Suprapubic skin (tissue), 4 donors: ENCODE results near the gene HACE1.

Experiments
- CTCF ChIP-seq, 2 donors: fragments of 200-600 bp in 1 of 2; fragments of 450-650 bp in 1 of 2; sonication (generic) in 1 of 2; IDR thresholded peaks; one replicate each; pipeline ENCODE4 v1.5.1; 2016 to 2019; ENCODE audit warnings: antibody characterized with exemption in 2 of 2, mild to moderate bottlenecking in 1 of 2, moderate library complexity in 1 of 2
- POLR2A ChIP-seq, 2 donors: fragments of 450-650 bp; IDR thresholded peaks; one replicate each; pipeline ENCODE4 v1.6.1; 2017; ENCODE audit warnings: antibody characterized with exemption in 2 of 2, mild to moderate bottlenecking in 2 of 2, moderate library complexity in 2 of 2
- POLR2AphosphoS5 ChIP-seq, 3 donors: sonication (generic); formaldehyde crosslinking; IDR thresholded peaks; one replicate each; pipeline ENCODE4 v1.6.1; 2017; ENCODE audit warnings: antibody characterized with exemption in 3 of 3

DNA sequence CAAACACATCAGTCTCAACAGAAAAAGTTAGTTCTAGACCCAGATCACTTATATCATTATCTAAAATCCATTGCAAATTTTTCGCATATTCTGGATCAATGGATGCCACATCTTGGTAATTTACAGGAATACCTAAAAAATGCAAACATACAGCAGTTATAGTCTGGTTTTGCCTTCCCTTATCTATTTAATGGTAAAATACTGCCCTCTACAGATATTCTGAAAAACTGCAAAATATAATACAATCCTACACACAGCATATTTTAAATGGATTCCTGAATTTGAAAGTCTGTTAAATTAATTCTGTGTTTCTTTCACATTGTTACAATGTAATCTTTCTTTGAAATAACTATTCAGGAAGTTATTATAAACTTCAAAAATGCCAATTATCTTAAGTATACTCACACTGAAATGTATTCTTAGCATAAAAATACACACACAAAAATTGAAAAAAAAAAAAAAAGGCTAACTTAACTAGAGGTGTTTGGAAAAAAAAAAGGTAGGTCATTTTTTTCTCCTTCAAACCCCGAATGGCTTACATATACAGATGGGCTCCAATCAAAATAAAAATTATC, 88.4 kb downstream of the HACE1 start:
- TF ChIP-seq CTCF (IDR thresholded peaks at IDR 0.05) (peak in 1 of 2 donors; percentile 22), POLR2AphosphoS5 (IDR thresholded peaks at IDR 0.05) (no peak), POLR2A (IDR thresholded peaks at IDR 0.05) (no peak)
